Activated T-cell treated with anti-CD3 and anti-CD28 coated beads, Interleukin-2, amount 50 U/mL, for 24 hours (primary cell): ENCODE results near the gene TOM1.

Experiments used
- DNase-seq: peaks from one replicate; pipeline ENCODE4 v3.0.0-alpha.2; 2020
- H3K27ac Mint-ChIP-seq: 2 replicates; pipeline ENCODE4 v1.8.0; 2020; ENCODE audit warnings: mild to moderate bottlenecking, mixed read lengths
- H3K27me3 Mint-ChIP-seq: 2 replicates; pipeline ENCODE4 v1.8.0; 2020; ENCODE audit warnings: mixed read lengths
- H3K36me3 Mint-ChIP-seq: 2 replicates; pipeline ENCODE4 v1.8.0; 2020; ENCODE audit warnings: low read depth, mixed read lengths
- H3K4me1 Mint-ChIP-seq: 2 replicates; pipeline ENCODE4 v1.8.0; 2020; ENCODE audit warnings: low read depth, mixed read lengths
- H3K4me3 Mint-ChIP-seq: 2 replicates; pipeline ENCODE4 v1.8.0; 2020; ENCODE audit warnings: mild to moderate bottlenecking, moderate library complexity, mixed read lengths
- H3K9me3 Mint-ChIP-seq: 2 replicates; pipeline ENCODE4 v1.8.0; 2020; ENCODE audit warnings: mixed read lengths

The TOM1 gene

GRCh38 chr22:35299673-35300499 is at the start of gene TOM1:
TSS of gene TOM1 (plus strand) at chr22:35299894. CDS start at chr22:35299929, 35 bp downstream.
- no peaks in the 10 kb centered on the region for H3K27me3 Mint-ChIP-seq
- H3K4me3 Mint-ChIP-seq: peak within 1 kb of the TSS; percentile 84
- DNase-seq: peak; percentile 98
- H3K36me3 Mint-ChIP-seq: peaks cover 36% of the 10 kb centered on the region
- no peaks in the 10 kb centered on the region for H3K9me3 Mint-ChIP-seq
- peak within 1 kb of the TSS; percentile 93 for H3K27ac Mint-ChIP-seq
- peaks cover 40% of the 10 kb centered on the region for H3K4me1 Mint-ChIP-seq

GRCh38 chr22:35250156-35250555 is 49.5 kb upstream of the TOM1 start:
- Mint-ChIP-seq H3K27me3 (peaks cover 17% of the 10 kb centered on the region), H3K9me3 (no peaks in the 10 kb centered on the region), H3K4me3 (no peak overlapping the region)

GRCh38 chr22:35253946-35254345 is 45.7 kb upstream of the TOM1 start:
- peaks cover 11% of the 10 kb centered on the region for H3K36me3 Mint-ChIP-seq
- no peaks in the 10 kb centered on the region for H3K9me3 Mint-ChIP-seq
- H3K27me3 Mint-ChIP-seq: no peaks in the 10 kb centered on the region
- no peak for DNase-seq
- H3K4me3 Mint-ChIP-seq: no peak overlapping the region
- H3K4me1 Mint-ChIP-seq: peaks cover 16% of the 10 kb centered on the region
- no peak overlapping the region for H3K27ac Mint-ChIP-seq

More at GRCh38 chr22:35250156-35250555, 49.5 kb upstream of the TOM1 start:
- Mint-ChIP-seq H3K27ac (no peak overlapping the region), H3K36me3 (no peaks in the 10 kb centered on the region), H3K4me1 (no peaks in the 10 kb centered on the region)
- DNase-seq: no peak

GRCh38 chr22:35257002-35257320 is 42.7 kb upstream of the TOM1 start:
- Mint-ChIP-seq H3K27ac (peak overlapping the region; percentile 96), H3K27me3 (no peaks in the 10 kb centered on the region), H3K4me3 (peak overlapping the region; percentile 90), H3K4me1 (peaks cover 31% of the 10 kb centered on the region), H3K9me3 (no peaks in the 10 kb centered on the region), H3K36me3 (peaks cover 29% of the 10 kb centered on the region)
- DNase-seq: no peak

- peaks cover 35% of the 10 kb centered on the region for H3K36me3 Mint-ChIP-seq
- H3K9me3 Mint-ChIP-seq: no peaks in the 10 kb centered on the region
- peak within 1 kb of the TSS; percentile 90 for H3K4me3 Mint-ChIP-seq
- no peaks in the 10 kb centered on the region for H3K27me3 Mint-ChIP-seq
- H3K27ac Mint-ChIP-seq: peak within 1 kb of the TSS; percentile 96
- peak; percentile 89 for DNase-seq
- peaks cover 31% of the 10 kb centered on the region for H3K4me1 Mint-ChIP-seq
Observed at GRCh38 chr22:35257321-35258190, 42.1 kb upstream of the TOM1 start, which contains the start of gene HMGXB4. TSS of gene HMGXB4 (plus strand) at chr22:35257493. CDS start at chr22:35262391, 4,898 bp downstream.

- peak overlapping the region; percentile 93 for H3K27ac Mint-ChIP-seq
- no peaks in the 10 kb centered on the region for H3K27me3 Mint-ChIP-seq
- peaks cover 34% of the 10 kb centered on the region for H3K4me1 Mint-ChIP-seq
- no peaks in the 10 kb centered on the region for H3K9me3 Mint-ChIP-seq
- DNase-seq: no peak
- H3K36me3 Mint-ChIP-seq: peaks cover 43% of the 10 kb centered on the region
- H3K4me3 Mint-ChIP-seq: peak overlapping the region; percentile 90
Observed at GRCh38 chr22:35258191-35258988, 41.3 kb upstream of the TOM1 start.

GRCh38 chr22:35264986-35265385 is 34.7 kb upstream of the TOM1 start:
- H3K4me1 Mint-ChIP-seq: peaks cover 19% of the 10 kb centered on the region
- H3K27me3 Mint-ChIP-seq: no peaks in the 10 kb centered on the region
- H3K4me3 Mint-ChIP-seq: no peak overlapping the region
- H3K9me3 Mint-ChIP-seq: no peaks in the 10 kb centered on the region
- no peak overlapping the region for H3K27ac Mint-ChIP-seq
- H3K36me3 Mint-ChIP-seq: peaks cover 87% of the 10 kb centered on the region
- DNase-seq: no peak

- Mint-ChIP-seq H3K9me3 (no peaks in the 10 kb centered on the region), H3K27ac (no peak overlapping the region), H3K36me3 (peaks cover 93% of the 10 kb centered on the region), H3K4me3 (no peak overlapping the region), H3K27me3 (no peaks in the 10 kb centered on the region), H3K4me1 (peaks cover 14% of the 10 kb centered on the region)
- DNase-seq: no peak
Observed at GRCh38 chr22:35266277-35266676, 33.4 kb upstream of the TOM1 start.

GRCh38 chr22:35269630-35270029 is 30.1 kb upstream of the TOM1 start:
- Mint-ChIP-seq H3K27me3 (no peaks in the 10 kb centered on the region), H3K4me3 (no peak overlapping the region), H3K9me3 (no peaks in the 10 kb centered on the region), H3K27ac (no peak overlapping the region), H3K36me3 (peaks cover 93% of the 10 kb centered on the region), H3K4me1 (peaks cover 35% of the 10 kb centered on the region)
- no peak for DNase-seq

- Mint-ChIP-seq H3K9me3 (no peaks in the 10 kb centered on the region), H3K27ac (peak overlapping the region; percentile 59), H3K27me3 (no peaks in the 10 kb centered on the region), H3K4me1 (peaks cover 37% of the 10 kb centered on the region), H3K36me3 (peaks cover 92% of the 10 kb centered on the region), H3K4me3 (no peak overlapping the region)
- no peak for DNase-seq
Observed at GRCh38 chr22:35274154-35274871, 25.4 kb upstream of the TOM1 start.

GRCh38 chr22:35275580-35275979 is 24.1 kb upstream of the TOM1 start:
- Mint-ChIP-seq H3K36me3 (peaks cover 92% of the 10 kb centered on the region), H3K4me1 (peaks cover 43% of the 10 kb centered on the region), H3K27me3 (no peaks in the 10 kb centered on the region), H3K9me3 (no peaks in the 10 kb centered on the region), H3K4me3 (no peak overlapping the region), H3K27ac (no peak overlapping the region)
- no peak for DNase-seq

- H3K27ac Mint-ChIP-seq: no peak overlapping the region
- H3K36me3 Mint-ChIP-seq: peaks cover 90% of the 10 kb centered on the region
- H3K27me3 Mint-ChIP-seq: no peaks in the 10 kb centered on the region
- DNase-seq: no peak
- H3K9me3 Mint-ChIP-seq: no peaks in the 10 kb centered on the region
- peaks cover 43% of the 10 kb centered on the region for H3K4me1 Mint-ChIP-seq
- H3K4me3 Mint-ChIP-seq: no peak overlapping the region
Observed at GRCh38 chr22:35276019-35276418, 23.7 kb upstream of the TOM1 start.

- no peak overlapping the region for H3K27ac Mint-ChIP-seq
- peaks cover 92% of the 10 kb centered on the region for H3K36me3 Mint-ChIP-seq
- no peaks in the 10 kb centered on the region for H3K27me3 Mint-ChIP-seq
- peaks cover 2% of the 10 kb centered on the region for H3K4me1 Mint-ChIP-seq
- H3K9me3 Mint-ChIP-seq: no peaks in the 10 kb centered on the region
- no peak for DNase-seq
- no peak overlapping the region for H3K4me3 Mint-ChIP-seq
Observed at GRCh38 chr22:35288116-35288515, 11.6 kb upstream of the TOM1 start.

- peaks cover 2% of the 10 kb centered on the region for H3K4me1 Mint-ChIP-seq
- no peaks in the 10 kb centered on the region for H3K9me3 Mint-ChIP-seq
- no peaks in the 10 kb centered on the region for H3K27me3 Mint-ChIP-seq
- H3K27ac Mint-ChIP-seq: peak overlapping the region; percentile 13
- H3K4me3 Mint-ChIP-seq: no peak overlapping the region
- peaks cover 82% of the 10 kb centered on the region for H3K36me3 Mint-ChIP-seq
- no peak for DNase-seq
Observed at GRCh38 chr22:35292786-35293185, 6.9 kb upstream of the TOM1 start.
